Fibroblast of pulmonary artery (primary cell): ENCODE results near the gene FAM193B.

Source experiments
- DNase-seq: peaks from one replicate; pipeline ENCODE4 v3.0.0-alpha.2; 2010; ENCODE audit warnings: low read depth
- H3K4me3 ChIP-seq: replicated peaks from 2 replicates; pipeline ENCODE4 v1.5.1; 2011; ENCODE audit warnings: low read depth, mild to moderate bottlenecking, control low read depth, low read length, moderate library complexity
- CTCF ChIP-seq: IDR thresholded peaks from 2 replicates; pipeline ENCODE4 v1.5.1; 2011; ENCODE audit warnings: mild to moderate bottlenecking, control low read depth, low read length, inconsistent platforms; ENCODE audit errors: missing control alignments

FAM193B gene

DNA sequence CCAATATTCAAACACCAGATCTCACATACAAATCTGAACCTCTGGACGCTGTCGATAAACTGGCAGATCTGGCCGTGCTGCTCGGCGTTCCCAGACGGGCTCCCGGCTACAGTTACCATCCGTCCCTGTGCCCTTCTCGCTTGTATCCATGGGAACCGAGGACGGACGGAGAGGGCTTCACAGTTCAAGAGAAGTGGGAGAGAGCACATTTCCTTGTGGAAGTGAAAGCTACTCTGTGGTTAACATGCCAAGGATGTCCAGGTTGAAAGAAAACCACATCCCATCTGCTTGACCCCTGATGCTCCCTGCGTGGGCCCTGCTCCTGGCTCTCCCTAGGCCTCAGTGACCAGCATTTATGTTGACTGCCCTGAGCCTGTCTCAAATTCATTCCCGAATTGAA, 74.6 kb downstream of the FAM193B start:
- no peak for TF ChIP-seq CTCF
- DNase-seq, result no peak
- H3K4me3 ChIP-seq, result no peak overlapping the region

GRCh38 chr5:177478711-177479646, 75.4 kb downstream of the FAM193B start:
- no peak overlapping the region for H3K4me3 ChIP-seq
- TF ChIP-seq CTCF, result no peak
- peak; percentile 81 for DNase-seq

DNA sequence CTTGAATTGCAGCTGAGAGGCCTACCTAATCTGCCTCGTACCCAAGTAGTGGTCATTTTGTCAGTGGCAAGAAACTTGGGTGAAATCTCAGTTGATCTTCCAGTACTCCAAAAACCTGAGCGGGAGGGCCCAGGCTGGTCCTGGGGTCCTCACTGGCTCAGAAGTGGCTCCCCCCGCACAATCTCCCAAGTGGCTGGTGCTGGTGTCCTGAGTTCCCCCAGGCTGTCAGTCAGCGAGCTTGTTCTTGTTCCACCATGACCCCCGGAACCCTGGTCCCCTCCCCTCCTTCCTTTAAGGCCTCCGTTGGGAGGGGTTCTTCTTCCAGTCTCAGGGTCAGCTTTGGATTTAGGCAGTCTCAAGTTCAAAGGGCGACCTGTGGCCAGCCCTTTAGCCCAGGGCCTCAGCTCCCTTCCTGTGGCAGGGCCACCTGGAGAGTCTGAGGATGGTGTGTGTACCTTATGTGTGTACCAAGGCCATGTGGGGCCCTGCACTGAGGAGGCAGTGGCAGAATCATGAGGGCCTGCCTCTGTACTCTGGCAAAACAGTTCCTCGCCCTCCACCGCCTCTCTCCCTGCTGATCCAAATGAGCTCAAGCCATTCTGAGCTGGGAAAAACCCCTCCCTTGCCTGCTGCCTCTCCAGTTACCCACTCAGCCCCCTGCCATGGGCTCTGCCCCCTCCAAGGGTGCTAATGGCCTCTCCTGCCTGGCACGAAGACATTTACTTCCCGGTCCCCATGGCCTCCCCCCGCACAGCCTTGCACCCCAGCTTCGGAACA, 76.5 kb downstream of the FAM193B start:
- no peak overlapping the region for H3K4me3 ChIP-seq
- TF ChIP-seq CTCF, result no peak
- no peak for DNase-seq

- TF ChIP-seq CTCF, result no peak
- DNase-seq, result peak; percentile 62
Measured at GRCh38 chr5:177476531-177477233, 77.7 kb downstream of the FAM193B start.

GRCh38 chr5:177475563-177476427, 78.6 kb downstream of the FAM193B start:
- H3K4me3 ChIP-seq, result no peak overlapping the region
- no peak for DNase-seq
- TF ChIP-seq CTCF, result no peak

More at GRCh38 chr5:177476531-177477233, 77.7 kb downstream of the FAM193B start:
- no peak overlapping the region for H3K4me3 ChIP-seq
